Nephron (organoid): ENCODE results near the gene BORCS5.
A peak's percentile ranks its signal among the peaks of the same experiment; 100 is the strongest.

Source experiments
- H3K27ac Mint-ChIP-seq, 3 experiments: 2 replicates each; pipeline ENCODE4 v1.8.0; 2020; ENCODE audit warnings: mixed read lengths in 3 of 3, mild to moderate bottlenecking in 2 of 3, moderate library complexity in 1 of 3
- H3K27me3 Mint-ChIP-seq: 2 replicates; pipeline ENCODE4 v1.8.0; 2021; ENCODE audit warnings: low read depth, mild to moderate bottlenecking, moderate library complexity, mixed read lengths
- H3K36me3 Mint-ChIP-seq: 2 replicates; pipeline ENCODE4 v1.8.0; 2020; ENCODE audit warnings: low read depth, mixed read lengths
- H3K4me1 Mint-ChIP-seq: 2 replicates; pipeline ENCODE4 v1.8.0; 2020; ENCODE audit warnings: mixed read lengths
- H3K4me3 Mint-ChIP-seq, 3 experiments: 2 replicates each; pipeline ENCODE4 v1.8.0; 2020; ENCODE audit warnings: mild to moderate bottlenecking in 3 of 3, mixed read lengths in 3 of 3, moderate library complexity in 2 of 3
- H3K9me3 Mint-ChIP-seq: 2 replicates; pipeline ENCODE4 v1.8.0; 2020; ENCODE audit warnings: mixed read lengths
- CTCF ChIP-seq, 3 experiments: fragments of 200-600 bp; sonication (generic); IDR thresholded peaks; one replicate each; pipeline ENCODE4 v1.5.0; 2021; ENCODE audit warnings: antibody characterized with exemption in 3 of 3; ENCODE audit not compliant: unreplicated experiment in 3 of 3

BORCS5 gene

GRCh38 chr12:12483438-12483837, 126.6 kb downstream of the BORCS5 start:
- no peaks in the 10 kb centered on the region for H3K27me3 Mint-ChIP-seq
- no peak overlapping the region for H3K4me3 Mint-ChIP-seq
- no peaks in the 10 kb centered on the region for H3K9me3 Mint-ChIP-seq
- no peaks in the 10 kb centered on the region for H3K4me1 Mint-ChIP-seq
- TF ChIP-seq CTCF (IDR thresholded peaks at IDR 0.05; ENCODE audit: unreplicated experiment in 3 of 3), result no peak
- H3K27ac Mint-ChIP-seq, result no peak overlapping the region
- H3K36me3 Mint-ChIP-seq, result peaks cover 52% of the 10 kb centered on the region

- H3K9me3 Mint-ChIP-seq, result no peaks in the 10 kb centered on the region
- no peaks in the 10 kb centered on the region for H3K27me3 Mint-ChIP-seq
- no peak overlapping the region for H3K4me3 Mint-ChIP-seq
- peak overlapping the region in 1 of 3 experiments; percentile 11 for H3K27ac Mint-ChIP-seq
- no peaks in the 10 kb centered on the region for H3K4me1 Mint-ChIP-seq
- peaks cover 31% of the 10 kb centered on the region for H3K36me3 Mint-ChIP-seq
- TF ChIP-seq CTCF (IDR thresholded peaks at IDR 0.05; ENCODE audit: unreplicated experiment in 3 of 3), result no peak
Measured at GRCh38 chr12:12486661-12487240, 129.9 kb downstream of the BORCS5 start.

- no peak overlapping the region for H3K27ac Mint-ChIP-seq
- H3K36me3 Mint-ChIP-seq, result peaks cover 26% of the 10 kb centered on the region
- no peaks in the 10 kb centered on the region for H3K27me3 Mint-ChIP-seq
- TF ChIP-seq CTCF (IDR thresholded peaks at IDR 0.05; ENCODE audit: unreplicated experiment in 3 of 3), result no peak
- H3K9me3 Mint-ChIP-seq, result no peaks in the 10 kb centered on the region
- H3K4me1 Mint-ChIP-seq, result no peaks in the 10 kb centered on the region
- H3K4me3 Mint-ChIP-seq, result no peak overlapping the region
Measured at GRCh38 chr12:12487490-12487889, 130.6 kb downstream of the BORCS5 start.

GRCh38 chr12:12488296-12488695, 131.4 kb downstream of the BORCS5 start:
- Mint-ChIP-seq H3K9me3 (no peaks in the 10 kb centered on the region), H3K4me1 (no peaks in the 10 kb centered on the region), H3K36me3 (peaks cover 22% of the 10 kb centered on the region), H3K27me3 (no peaks in the 10 kb centered on the region), H3K27ac (no peak overlapping the region), H3K4me3 (no peak overlapping the region)
- no peak for TF ChIP-seq CTCF (IDR thresholded peaks at IDR 0.05; ENCODE audit: unreplicated experiment in 3 of 3)

GRCh38 chr12:12488823-12489550, 132.1 kb downstream of the BORCS5 start:
- Mint-ChIP-seq H3K27ac (no peak overlapping the region), H3K36me3 (peaks cover 16% of the 10 kb centered on the region), H3K9me3 (no peaks in the 10 kb centered on the region), H3K27me3 (no peaks in the 10 kb centered on the region), H3K4me1 (no peaks in the 10 kb centered on the region), H3K4me3 (no peak overlapping the region)
- TF ChIP-seq CTCF (IDR thresholded peaks at IDR 0.05; ENCODE audit: unreplicated experiment in 3 of 3), result no peak

GRCh38 chr12:12491606-12492005, 134.7 kb downstream of the BORCS5 start:
- H3K4me3 Mint-ChIP-seq, result no peak overlapping the region
- H3K27me3 Mint-ChIP-seq, result no peaks in the 10 kb centered on the region
- H3K27ac Mint-ChIP-seq, result no peak overlapping the region
- no peaks in the 10 kb centered on the region for H3K4me1 Mint-ChIP-seq
- no peak for TF ChIP-seq CTCF (IDR thresholded peaks at IDR 0.05; ENCODE audit: unreplicated experiment in 3 of 3)
- H3K36me3 Mint-ChIP-seq, result peaks cover 5% of the 10 kb centered on the region
- no peaks in the 10 kb centered on the region for H3K9me3 Mint-ChIP-seq
